Stimulated activated CD4-positive, alpha-beta T cell treated with anti-CD3 and anti-CD28 coated beads, Interleukin-12 subunit alpha, Interleukin-12 subunit beta, amount 100 ng/mL, for 48 hours (primary cell): Measurements from ENCODE around the gene SLC37A4.
"Not testable (repeated sequence)": the region's sequence is repeated elsewhere in the genome, so short reads cannot be mapped to it uniquely, and the experiment has no call there.

Experiments used
- DNase-seq, 3 donors: peaks; one replicate each; pipeline ENCODE4 v3.0.0-alpha.2; 2020; ENCODE audit warnings: low read depth in 2 of 3, low spot score in 1 of 3

Gene SLC37A4

DNA sequence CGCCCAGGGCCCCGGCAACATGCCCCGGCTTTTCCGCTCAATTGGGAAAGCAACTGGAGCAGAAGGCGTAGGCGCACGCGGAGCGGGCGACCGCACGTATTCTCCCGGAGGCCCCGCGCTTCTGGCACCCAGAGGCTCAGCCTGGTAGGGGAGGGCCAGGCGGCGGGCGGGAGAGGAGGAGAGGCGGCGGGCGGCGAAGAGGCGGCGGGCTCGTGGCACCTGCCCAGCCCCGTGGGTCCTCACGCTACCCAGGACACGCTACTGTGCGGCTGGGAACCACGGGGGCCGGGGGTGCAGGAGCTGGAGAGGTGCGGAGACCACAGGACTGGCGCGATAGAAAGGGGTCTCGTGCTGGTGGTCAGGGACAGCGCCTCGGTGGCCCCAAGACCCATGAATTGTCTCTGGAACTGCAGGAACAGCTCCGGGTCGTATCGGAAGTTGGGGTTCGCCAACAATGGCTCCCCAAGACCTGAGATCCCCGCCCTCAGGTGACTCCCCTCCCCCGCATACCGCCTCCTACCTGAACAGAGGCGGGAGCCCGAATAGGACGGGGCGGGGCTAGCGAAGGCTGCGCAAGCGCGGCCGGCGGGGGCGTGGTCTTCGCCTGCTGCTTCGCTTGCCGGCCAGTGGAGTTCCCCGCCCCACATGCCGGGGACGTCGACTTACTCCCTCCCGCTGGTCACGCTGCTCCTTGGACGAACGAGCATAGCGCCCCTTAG, at the start of gene SLC37A4:
Gene SLC37A4 (minus strand): TSS at position 549 of the 719 bp plus-strand sequence.
- DNase-seq, result peak; percentile 98 to 99 (median 98)

DNA sequence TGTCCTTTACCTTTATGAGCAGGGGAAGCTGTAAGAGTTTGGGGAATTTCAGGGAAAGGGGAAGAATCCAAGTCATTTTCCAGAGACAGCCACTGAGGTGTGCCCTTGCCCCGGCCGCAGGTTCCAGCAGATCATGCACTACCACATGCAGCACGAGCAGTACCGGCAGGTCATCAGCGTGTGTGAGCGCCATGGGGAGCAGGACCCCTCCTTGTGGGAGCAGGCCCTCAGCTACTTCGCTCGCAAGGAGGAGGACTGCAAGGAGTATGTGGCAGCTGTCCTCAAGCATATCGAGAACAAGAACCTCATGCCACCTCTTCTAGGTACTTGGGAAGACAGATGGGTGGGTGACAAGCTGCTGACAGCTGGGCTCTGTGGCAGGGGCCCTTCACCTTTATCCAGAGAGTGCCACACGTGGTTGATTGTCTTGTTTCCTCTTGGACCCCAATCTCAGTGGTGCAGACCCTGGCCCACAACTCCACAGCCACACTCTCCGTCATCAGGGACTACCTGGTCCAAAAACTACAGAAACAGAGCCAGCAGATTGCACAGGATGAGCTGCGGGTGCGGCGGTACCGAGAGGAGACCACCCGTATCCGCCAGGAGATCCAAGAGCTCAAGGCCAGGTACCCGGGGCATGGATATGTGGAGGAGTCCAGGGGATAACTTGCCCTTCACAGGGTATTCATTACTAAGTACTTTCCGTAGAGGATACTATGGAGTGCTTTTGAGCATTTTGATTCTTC, 48.2 kb upstream of the SLC37A4 start:
- DNase-seq, result no peak

DNA sequence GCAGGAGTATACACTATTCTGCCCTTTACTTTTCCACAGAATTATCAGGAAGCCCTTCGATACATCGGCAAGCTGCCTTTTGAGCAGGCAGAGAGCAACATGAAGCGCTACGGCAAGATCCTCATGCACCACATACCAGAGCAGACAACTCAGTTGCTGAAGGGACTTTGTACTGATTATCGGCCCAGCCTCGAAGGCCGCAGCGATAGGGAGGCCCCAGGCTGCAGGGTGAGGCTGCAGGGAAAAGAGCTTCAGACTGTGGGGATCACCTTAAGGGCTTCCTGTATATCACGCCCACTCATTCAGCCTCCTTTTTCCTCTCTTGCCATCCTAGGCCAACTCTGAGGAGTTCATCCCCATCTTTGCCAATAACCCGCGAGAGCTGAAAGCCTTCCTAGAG, 47.2 kb upstream of the SLC37A4 start:
- DNase-seq, result no peak

DNA sequence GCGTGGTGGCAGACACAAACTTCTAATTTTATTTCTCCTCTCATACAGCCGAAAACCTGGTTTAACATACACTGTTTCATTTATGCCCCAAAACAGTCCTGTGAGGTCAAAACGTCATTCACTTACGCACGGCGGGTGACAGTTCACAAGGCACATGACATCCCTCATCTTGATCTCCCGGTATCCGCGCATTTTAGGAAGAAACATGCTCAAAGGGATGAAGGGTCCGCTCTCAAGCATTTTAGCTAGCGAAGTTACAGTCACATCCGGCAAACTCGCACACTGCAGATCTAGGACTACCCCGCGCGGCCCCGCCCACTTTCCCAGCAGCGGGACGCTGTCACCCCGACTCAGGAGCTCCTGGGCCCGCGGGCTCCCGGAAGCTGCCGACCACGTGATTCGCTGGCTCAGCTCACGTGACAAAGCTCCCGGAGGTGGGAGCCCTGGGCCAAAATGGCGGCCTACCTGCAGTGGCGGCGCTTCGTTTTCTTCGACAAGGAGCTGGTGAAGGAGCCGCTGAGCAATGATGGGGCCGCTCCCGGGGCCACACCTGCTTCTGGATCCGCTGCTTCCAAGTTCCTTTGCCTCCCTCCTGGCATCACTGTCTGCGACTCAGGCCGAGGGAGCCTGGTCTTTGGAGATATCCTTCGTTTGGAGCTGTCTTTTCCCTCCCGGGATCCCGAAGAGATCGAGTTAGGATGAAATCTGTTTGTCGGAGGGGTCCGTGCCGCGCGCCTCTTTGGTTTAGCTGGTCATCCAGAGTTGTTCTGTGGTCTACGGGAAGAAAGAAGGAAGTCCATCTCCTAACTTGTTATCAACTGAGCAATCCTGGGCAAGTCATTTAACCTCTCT, 36.9 kb upstream of the SLC37A4 start, which contains the start of gene VPS11:
Gene VPS11 (plus strand): TSS at position 448 of the 852 bp plus-strand sequence. CDS start 6 bp downstream, at position 454.
- peak; percentile 95 to 98 (median 96) for DNase-seq

DNA sequence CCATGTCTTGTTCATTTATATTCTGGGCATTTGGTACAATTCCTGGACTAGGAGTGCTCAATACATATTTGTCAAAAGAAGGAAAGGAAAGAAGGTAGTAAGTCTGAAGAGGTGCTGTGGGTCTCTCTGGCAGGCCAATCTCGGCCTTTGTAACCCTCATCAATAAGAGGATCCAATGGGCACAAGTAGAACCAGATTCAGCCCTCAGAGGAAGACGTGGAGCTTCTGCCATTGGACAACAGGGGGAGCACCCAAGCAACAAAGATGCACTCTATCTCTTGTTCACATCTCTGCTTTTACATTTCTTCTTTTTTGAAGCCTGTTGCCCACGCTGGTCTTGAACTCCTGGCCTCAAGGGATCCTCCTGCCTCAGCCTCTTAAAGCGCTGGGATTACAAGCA, 34.7 kb upstream of the SLC37A4 start:
- DNase-seq, result peak in 2 of 3 donors; percentile 21 to 37

DNA sequence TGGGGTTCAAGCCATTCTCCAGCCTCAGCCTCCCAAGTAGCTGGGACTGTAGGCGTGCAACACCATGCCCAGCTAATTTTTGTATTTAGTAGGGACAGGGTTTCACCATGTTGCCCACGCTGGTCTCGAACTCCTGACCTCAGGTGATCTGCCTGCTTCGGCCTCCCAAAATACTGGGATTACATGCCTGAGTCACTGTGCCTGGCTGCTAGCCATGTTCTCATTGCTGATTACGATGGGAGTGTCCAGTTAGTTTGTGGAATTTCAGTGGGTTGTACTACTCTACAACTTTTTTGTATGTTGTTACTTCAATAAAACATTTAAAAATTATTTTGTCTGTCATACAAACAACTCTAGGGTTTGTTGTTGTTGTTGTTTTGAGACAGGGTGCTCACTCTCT, 32.1 kb upstream of the SLC37A4 start:
- DNase-seq, result no peak

DNA sequence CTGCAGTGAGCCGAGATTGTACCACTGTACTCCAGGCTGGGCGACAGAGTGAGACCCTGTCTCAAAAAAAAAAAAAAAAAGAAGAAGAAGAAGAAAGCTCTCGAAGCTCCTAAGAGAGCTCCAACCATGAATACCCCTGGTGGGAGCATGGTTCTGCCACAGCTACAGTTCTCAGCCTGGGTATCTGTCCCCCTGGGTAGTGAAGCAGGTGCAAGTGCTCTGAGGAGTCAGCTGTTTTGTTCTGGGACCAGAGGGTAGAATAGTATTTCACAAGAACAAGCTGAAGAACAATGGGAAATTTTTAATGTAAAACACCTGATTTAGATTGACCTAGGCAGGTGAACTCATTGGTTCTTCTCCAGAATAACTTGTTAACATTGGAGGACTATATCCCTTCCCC, 30.6 kb upstream of the SLC37A4 start:
- DNase-seq, result no peak

DNA sequence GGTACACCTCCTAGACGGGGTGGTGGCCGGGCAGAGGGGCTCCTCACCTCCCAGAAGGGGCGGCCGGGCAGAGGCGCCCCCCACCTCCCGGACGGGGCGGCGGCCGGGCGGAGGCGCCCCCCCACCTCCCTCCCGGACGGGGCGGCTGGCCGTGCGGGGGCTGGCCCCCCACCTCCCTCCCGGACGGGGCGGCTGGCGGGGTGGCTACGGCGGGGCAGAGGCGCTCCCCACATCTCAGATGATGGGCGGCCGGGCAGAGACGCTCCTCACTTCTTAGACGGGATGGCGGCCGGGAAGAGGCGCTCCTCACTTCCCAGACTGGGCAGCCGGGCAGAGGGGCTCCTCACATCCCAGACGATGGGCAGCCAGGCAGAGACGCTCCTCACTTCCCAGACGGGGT, 28.5 kb upstream of the SLC37A4 start:
- not testable (repeated sequence) for DNase-seq

DNA sequence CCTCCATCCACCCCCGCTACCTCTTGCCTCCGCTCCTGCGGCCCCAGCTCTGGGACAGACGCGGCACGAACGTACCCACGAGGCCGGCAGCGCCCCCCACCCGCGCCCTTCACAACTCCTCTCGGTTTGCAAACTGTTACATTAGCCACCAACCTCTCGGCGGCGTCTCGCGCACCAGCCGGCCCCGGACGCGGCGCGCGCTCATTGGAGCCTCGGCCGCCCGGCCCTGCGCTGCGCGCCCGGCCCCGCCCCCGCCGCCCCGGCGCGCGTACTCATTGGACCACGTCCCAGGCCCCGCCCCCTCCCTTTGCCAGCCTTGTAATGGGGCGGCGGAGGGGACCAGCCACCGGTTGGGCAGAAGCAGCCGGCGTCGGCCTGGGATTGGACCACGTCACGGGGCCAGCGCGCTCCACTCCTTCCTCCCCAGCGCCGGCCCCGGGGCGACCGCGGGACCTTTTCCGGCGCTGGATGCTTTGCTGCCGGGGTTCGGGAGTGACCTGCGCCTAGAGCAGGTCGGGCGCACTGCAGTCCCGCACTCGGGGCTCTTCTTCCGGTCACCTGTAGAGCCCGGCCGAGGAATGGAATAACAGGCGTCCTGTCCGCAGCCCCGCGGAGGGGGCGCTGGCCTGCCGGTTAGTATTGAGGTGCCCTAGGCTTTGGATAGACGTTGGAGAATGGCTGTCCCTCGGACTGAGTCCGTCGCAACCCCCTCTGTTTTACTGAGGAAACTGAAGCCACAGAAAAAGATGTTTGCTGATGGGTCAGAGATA, 26.5 kb upstream of the SLC37A4 start, which contains the start of gene HYOU1:
Gene HYOU1 (minus strand): TSS at position 206 of the 770 bp plus-strand sequence. CDS start 1,045 bp downstream, outside the sequence.
- DNase-seq, result peak; percentile 96 to 100 (median 96)

DNA sequence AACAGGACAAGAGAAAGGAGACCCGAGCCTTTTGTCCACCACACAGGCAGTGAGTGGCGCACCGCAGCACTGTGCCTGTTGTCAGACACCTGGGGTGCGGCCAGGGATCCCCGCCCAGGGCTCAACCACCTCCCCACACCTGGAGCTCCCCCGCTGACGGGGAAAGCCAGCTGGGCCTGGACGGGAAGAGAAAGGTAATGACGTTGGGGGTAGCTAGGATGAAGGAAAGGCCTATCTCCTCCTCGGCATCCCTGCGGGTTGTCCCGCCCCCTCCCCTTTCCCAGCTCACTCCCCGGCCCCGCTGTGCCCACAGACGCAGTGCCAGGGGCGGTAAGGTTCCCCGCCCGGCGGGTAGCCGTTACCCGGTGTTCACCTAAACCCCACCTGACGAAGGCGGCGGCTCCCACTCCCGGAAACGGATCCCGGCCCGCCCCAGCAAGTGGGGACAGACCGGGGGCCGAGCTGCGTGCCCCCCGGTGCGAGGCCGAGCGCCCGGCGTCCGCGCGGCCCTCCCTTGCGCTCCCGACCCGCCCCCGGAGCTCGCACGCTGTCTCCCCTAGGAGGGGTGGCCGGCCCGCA, 25.8 kb upstream of the SLC37A4 start:
- DNase-seq, result no peak

DNA sequence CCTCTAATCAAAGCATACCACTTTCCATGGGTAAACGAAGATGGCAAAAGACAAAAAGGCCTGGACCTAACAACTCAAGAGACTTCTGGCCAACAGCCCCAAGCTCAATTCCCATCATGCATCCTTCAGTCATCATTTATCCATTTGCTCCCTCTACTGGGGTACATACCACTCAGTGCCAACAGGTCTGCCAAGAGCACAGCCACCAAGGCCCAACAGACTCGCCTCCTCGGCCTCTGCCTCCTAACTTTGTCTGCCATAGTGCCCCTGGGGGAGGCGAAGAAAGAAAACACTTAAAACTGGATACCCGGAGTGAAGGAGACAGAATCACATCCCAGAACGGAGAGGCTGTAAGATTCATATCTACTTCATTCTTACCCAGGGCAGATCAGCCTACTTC, 25.2 kb upstream of the SLC37A4 start:
- DNase-seq, result no peak

DNA sequence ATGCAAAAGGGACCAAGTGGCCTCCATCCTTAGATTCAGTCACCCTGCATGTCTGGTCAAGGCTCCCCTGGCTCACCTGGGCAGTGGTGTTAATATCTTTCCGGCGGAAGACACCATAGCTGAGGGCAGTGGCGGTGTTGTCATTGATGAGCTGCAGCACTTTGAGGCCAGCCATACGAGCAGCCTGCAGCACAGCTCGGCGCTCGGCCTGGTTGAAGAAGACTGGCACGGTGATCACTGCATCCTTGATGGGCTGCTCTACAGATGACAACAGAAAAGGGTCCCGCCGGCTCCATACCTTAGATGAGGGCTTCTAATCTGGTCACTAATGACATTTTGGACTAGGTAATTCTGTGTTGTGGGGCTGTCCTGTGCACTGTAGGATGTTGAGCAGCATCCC, 23.7 kb upstream of the SLC37A4 start:
- no peak for DNase-seq

DNA sequence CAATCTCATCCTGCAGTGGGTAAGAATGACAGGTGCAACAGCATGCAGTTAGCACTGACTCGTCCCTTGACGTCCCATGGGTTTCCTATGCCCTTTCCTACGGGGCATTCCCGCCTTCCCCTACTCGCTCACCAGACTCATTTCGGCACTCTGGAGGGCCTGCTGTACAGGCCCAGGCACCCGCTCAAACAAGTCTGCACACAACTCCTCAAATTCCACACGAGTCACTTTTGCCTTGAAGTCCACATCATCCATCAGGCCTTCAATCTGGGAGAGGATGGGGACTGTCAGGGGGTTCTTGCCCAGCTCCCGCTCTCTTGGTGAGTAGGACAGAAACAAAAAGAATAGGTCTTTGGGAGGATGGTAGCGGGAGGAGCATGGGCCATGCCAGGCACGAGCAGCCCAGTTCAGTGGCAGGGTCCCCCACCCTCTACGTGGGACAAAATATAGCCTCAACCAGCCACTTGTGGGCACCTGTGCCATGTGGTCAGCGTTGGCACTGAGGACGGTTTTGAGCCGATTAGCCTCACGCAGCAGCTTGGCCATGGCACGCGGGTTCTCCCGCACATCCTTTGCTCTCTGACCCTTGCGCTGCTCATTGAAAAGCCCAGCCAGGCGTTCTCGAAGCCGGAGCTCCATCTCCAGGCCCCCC, 21.6 kb upstream of the SLC37A4 start:
- no peak for DNase-seq

DNA sequence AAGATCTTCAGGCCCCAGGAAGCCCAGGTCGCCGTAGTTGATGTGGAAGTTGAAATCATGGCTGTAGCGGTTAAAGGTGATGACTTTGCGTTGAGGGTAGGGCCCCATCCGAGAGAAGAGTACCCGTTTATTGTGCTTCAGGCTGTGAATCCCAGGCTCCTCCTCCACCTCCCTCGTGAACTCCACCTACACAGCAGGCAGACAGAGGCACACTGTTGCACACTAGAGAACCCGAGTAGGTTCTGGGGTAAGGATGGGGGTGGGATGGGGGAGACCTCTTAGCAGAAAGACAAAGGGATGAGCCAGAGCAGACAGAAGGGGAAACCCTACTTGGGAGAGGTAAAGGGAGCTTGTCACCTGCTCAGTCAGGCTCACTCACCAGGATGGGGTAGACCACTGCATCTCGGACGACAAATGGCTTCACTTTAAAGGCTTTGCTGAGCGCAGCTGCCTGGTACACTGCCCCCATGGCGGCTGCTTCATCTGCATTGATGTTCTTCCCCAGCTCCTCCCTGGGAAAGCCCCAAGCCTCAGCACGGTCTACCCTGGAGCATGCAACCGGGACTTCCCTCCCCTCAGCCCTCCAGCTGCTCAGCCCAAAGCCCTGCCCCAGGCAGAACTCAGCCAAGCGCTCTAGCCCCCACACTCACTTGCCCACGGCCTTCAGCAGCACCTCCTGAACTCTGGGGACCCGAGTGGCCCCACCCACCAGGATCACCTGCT, 20.9 kb upstream of the SLC37A4 start:
- DNase-seq, result no peak

DNA sequence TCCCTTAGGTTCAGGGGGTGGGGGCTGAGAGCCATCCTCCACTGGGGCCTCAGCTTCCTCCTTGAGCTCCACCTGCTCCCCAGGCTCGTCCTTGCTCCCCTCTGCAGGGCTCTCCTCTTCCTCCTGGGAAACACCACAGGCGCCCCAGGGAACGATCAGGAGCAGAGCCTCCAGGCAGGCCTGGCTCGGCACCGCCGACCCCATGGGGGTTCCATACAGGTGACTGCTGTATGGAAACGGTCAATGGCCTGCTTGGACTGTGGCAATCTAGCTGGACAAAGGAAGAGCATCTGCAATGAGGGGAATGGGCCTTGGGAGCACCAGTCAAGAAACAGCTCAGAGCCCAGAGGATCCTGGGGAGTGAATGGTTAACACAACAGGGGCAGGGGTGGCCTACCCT, 18.4 kb upstream of the SLC37A4 start:
- DNase-seq, result no peak

DNA sequence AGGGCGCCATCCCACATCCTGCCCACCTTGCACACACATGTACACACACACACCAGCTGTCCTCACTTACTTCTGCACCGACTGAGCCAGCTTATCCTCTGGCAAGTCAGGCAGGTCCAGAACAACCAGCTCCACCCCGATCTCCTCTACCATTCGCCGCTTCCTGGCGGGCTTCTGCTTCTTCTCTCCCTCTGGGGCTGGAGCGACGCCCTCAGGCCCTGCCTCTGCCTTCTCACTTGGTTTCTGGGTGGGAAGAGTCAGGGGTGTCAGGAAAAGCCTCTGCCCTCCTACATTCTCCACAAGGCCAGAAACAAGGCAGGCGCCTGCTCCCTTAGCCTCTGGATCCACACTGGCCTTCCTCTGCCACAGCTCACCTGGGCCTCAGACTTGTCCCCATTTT, 18.0 kb upstream of the SLC37A4 start:
- DNase-seq, result no peak

DNA sequence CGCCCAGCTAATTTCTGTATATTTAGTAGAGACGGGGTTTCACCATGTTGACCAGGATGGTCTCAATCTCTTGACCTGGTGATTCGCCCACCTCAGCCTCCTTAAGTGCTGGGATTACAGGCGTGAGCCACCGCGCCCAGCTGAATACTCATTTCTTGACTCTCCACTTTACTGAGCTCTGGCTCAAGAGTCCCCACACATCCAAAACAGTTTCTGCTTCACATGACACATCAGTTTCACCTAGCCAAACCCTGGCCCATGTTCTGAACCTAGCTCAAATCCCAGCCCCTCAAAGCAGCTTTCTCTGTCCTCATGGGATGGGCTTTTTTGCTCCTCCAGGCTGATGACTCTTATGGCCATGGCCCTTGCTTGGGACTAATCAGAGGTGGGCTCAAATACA, 16.5 kb upstream of the SLC37A4 start:
- no peak for DNase-seq

DNA sequence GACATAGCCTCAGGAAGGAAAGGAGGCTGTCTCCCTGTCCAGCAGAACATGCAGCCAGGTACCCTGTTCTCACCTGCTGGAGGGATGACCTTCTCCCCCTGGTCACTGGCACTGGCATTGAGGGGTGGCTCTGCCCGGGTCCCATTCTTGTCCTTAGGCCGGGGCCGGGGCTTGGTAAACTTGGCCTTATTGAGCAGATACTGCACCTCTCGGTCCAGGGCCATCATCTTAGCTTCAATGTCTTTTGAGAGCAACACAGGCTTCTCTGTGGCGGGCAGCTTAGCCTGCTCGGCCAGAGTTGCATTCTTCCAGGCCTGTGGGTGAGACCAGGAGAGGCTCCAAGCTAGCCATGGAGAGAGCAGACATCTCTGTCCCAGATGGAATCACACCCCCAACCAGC, 15.8 kb upstream of the SLC37A4 start:
- DNase-seq, result no peak

DNA sequence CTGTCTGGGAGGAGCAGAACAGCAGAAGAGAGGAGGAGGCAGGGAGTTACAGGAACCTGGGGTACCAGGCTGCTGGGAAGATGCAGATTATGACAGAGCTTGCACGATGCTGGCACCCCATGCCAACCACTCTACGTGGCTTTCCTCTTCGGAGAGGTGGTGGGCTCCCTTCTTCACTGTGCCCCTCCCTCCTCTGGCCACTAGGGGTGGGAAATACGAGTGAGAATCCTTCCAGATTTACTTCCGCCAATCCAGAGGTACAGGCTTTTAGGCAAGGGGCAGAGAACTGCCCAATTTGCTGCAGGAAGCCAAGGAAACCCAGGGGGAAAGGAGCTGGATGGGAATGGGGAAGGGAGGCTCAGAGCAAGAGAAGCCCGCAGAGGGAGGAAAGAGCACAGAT, 14.0 kb upstream of the SLC37A4 start:
- DNase-seq, result no peak
